Spinal cord (tissue), 10 donors: ENCODE measurements around the gene PPP1R13B. TPM values are rescaled to one million over a fixed set of nuclear protein-coding genes. Genes with fewer than 3 reads are reported as not detected.

Source experiments
- DNase-seq, 6 donors: peaks; one replicate each; pipeline versions ENCODE4 v3.0.0 to v3.0.0-alpha.2; 2013 to 2015; ENCODE audit warnings: low spot score in 6 of 6, low read depth in 4 of 6
- H3K27ac ChIP-seq: one replicate; pipeline ENCODE4 v1.5.1; 2013; ENCODE audit warnings: low read depth, low read length, control low read depth
- H3K27me3 ChIP-seq: one replicate; pipeline ENCODE4 v1.6.1; 2013; ENCODE audit warnings: low read length; ENCODE audit not compliant: control insufficient read depth, insufficient read depth
- H3K36me3 ChIP-seq: one replicate; pipeline ENCODE4 v1.6.1; 2013; ENCODE audit warnings: low read length; ENCODE audit not compliant: control insufficient read depth, insufficient read depth
- H3K4me1 ChIP-seq: one replicate; pipeline ENCODE4 v1.6.1; 2013; ENCODE audit warnings: low read length; ENCODE audit not compliant: control insufficient read depth, insufficient read depth
- H3K4me3 ChIP-seq: one replicate; pipeline ENCODE4 v1.5.1; 2013; ENCODE audit warnings: low read depth, low read length, control low read depth
- H3K9me3 ChIP-seq: one replicate; pipeline ENCODE4 v1.6.1; 2013; ENCODE audit warnings: low read length; ENCODE audit not compliant: control insufficient read depth, insufficient read depth
- WGBS: methylation state at CpG from one replicate; pipeline ENCODE4 v1.1.5; 2013; ENCODE audit warnings: missing lambda C conversion rate; ENCODE audit not compliant: insufficient coverage; 5-methylcytosine and 5-hydroxymethylcytosine counted together
- polyA plus RNA-seq, 2 donors: library from polyadenylated mRNA; unstranded; fragments of 120-200 nt; gene quantifications; one replicate each; pipeline ENCODE4 v1.2.1, GENCODE V29; 2013; ENCODE audit not compliant: insufficient read length in 2 of 2
- total RNA-seq, 2 donors: library from RNA; depleted of rRNA in 1 of 2; stranded (reverse); fragments of 120-200 nt in 1 of 2; fragments of >200 nt in 1 of 2; gene quantifications; one replicate each; pipeline versions ENCODE4 v1.2.3 to v1.2.4, GENCODE V29; 2013 to 2014
- donor health status: healthy.

The PPP1R13B gene
- total and polyA plus RNA-seq, 4 donors: 16.6 to 46.3 (median 26.5) TPM

- Histone ChIP-seq H3K4me1 (peaks cover 36% of the 10 kb centered on the region), H3K36me3 (peaks cover 63% of the 10 kb centered on the region), H3K4me3 (no peak overlapping the region), H3K27ac (peak overlapping the region; percentile 67), H3K9me3 (no peaks in the 10 kb centered on the region), H3K27me3 (no peaks in the 10 kb centered on the region)
- WGBS: 44% methylated on average over 17 of the region's 20 CpGs
- DNase-seq: peak in 2 of 6 donors; percentile 43 to 72
Observed at GRCh38 chr14:103724116-103724515, 123.3 kb downstream of the PPP1R13B start.

GRCh38 chr14:103723748-103724081 is 123.7 kb downstream of the PPP1R13B start:
- WGBS: 64% methylated on average over 3 of the region's 7 CpGs

GRCh38 chr14:103721334-103722120 is 125.8 kb downstream of the PPP1R13B start:
- Histone ChIP-seq H3K27ac (no peak overlapping the region), H3K4me1 (peaks cover 53% of the 10 kb centered on the region), H3K9me3 (no peaks in the 10 kb centered on the region), H3K27me3 (no peaks in the 10 kb centered on the region), H3K4me3 (no peak overlapping the region), H3K36me3 (peaks cover 49% of the 10 kb centered on the region)
- DNase-seq: no peak
- WGBS: 82% methylated on average over 18 of the region's 26 CpGs

More at GRCh38 chr14:103723748-103724081, 123.7 kb downstream of the PPP1R13B start:
- Histone ChIP-seq H3K4me1 (peaks cover 39% of the 10 kb centered on the region), H3K27me3 (no peaks in the 10 kb centered on the region), H3K9me3 (no peaks in the 10 kb centered on the region), H3K36me3 (peaks cover 61% of the 10 kb centered on the region), H3K4me3 (no peak overlapping the region), H3K27ac (peak overlapping the region; percentile 67)
- DNase-seq: no peak

GRCh38 chr14:103719751-103720150 is 127.6 kb downstream of the PPP1R13B start:
- no peak for DNase-seq
- Histone ChIP-seq H3K27me3 (no peaks in the 10 kb centered on the region), H3K4me1 (peaks cover 52% of the 10 kb centered on the region)

GRCh38 chr14:103718572-103718971 is 128.8 kb downstream of the PPP1R13B start:
- Histone ChIP-seq H3K36me3 (peaks cover 24% of the 10 kb centered on the region), H3K27ac (no peak overlapping the region), H3K4me3 (no peak overlapping the region), H3K27me3 (no peaks in the 10 kb centered on the region), H3K4me1 (peaks cover 52% of the 10 kb centered on the region), H3K9me3 (no peaks in the 10 kb centered on the region)
- peak in 2 of 6 donors; percentile 66 to 75 for DNase-seq
- WGBS: 20% methylated on average over 16 of the region's 16 CpGs

More at GRCh38 chr14:103719751-103720150, 127.6 kb downstream of the PPP1R13B start:
- H3K27ac ChIP-seq: no peak overlapping the region
- 90% methylated on average over 5 of the region's 8 CpGs for WGBS
- H3K9me3 ChIP-seq: no peaks in the 10 kb centered on the region
- no peak overlapping the region for H3K4me3 ChIP-seq
- H3K36me3 ChIP-seq: peaks cover 31% of the 10 kb centered on the region

- Histone ChIP-seq H3K36me3 (peaks cover 32% of the 10 kb centered on the region), H3K4me3 (peak overlapping the region; percentile 54), H3K9me3 (no peaks in the 10 kb centered on the region), H3K4me1 (peaks cover 58% of the 10 kb centered on the region), H3K27ac (no peak overlapping the region), H3K27me3 (no peaks in the 10 kb centered on the region)
- 70% methylated on average over 10 of the region's 17 CpGs for WGBS
- no peak for DNase-seq
Observed at GRCh38 chr14:103716899-103717411, 130.4 kb downstream of the PPP1R13B start.

- H3K36me3 ChIP-seq: peaks cover 29% of the 10 kb centered on the region
- no peaks in the 10 kb centered on the region for H3K9me3 ChIP-seq
- no peaks in the 10 kb centered on the region for H3K27me3 ChIP-seq
- WGBS: 1% methylated on average over 72 of the region's 72 CpGs
- peak overlapping the region; percentile 54 for H3K4me3 ChIP-seq
- DNase-seq: peak in 1 of 6 donors; percentile 48
- no peak overlapping the region for H3K27ac ChIP-seq
- peaks cover 65% of the 10 kb centered on the region for H3K4me1 ChIP-seq
Observed at GRCh38 chr14:103716091-103716801, 131.1 kb downstream of the PPP1R13B start.

GRCh38 chr14:103715052-103716000 is 132.0 kb downstream of the PPP1R13B start, which contains the start of the genes XRCC3 and ZFYVE21:
TSS of gene XRCC3 (minus strand) at chr14:103715451. CDS start at chr14:103711087, 4,364 bp downstream.
TSS of gene ZFYVE21 (plus strand) at chr14:103715810. CDS start at chr14:103715842, 32 bp downstream.
- Histone ChIP-seq H3K4me3 (peak within 1 kb of the TSS; percentile 54), H3K4me1 (peaks cover 67% of the 10 kb centered on the region), H3K27ac (no peak within 1 kb of the TSS), H3K9me3 (no peaks in the 10 kb centered on the region), H3K36me3 (peaks cover 25% of the 10 kb centered on the region), H3K27me3 (no peaks in the 10 kb centered on the region)
- DNase-seq: peak; percentile 97 to 100 (median 99)
- WGBS: under 1% methylated on average over 117 of the region's 121 CpGs
